ENCODE measurements around the gene IKZF1. TPM values are rescaled to one million over a fixed set of nuclear protein-coding genes. Genes with fewer than 3 reads are reported as not detected.

Gene IKZF1
- total and polyA plus RNA-seq, 2 of the 13 experiments (the other 11 are each of a cell fraction or from before 2014, with no cell fraction given), result not detected

GRCh38 chr7:50449881-50450589 lies 145.5 kb downstream of the IKZF1 start, which contains the start of gene FIGNL1 (continued):
- TF ChIP-seq STAT5B (CRISPR knock-in tag; IDR thresholded peaks at IDR 0.05), result 0 out of 2 replicates have a peak, but pooled peaks have one; percentile 32
- TF ChIP-seq CHCHD3 (CRISPR knock-in tag; IDR thresholded peaks at IDR 0.05), result no peak
- TF ChIP-seq BCL3 (CRISPR knock-in tag; IDR thresholded peaks at IDR 0.05), result peak; percentile 78; the same call in 1 of the 2 replicates
- TF ChIP-seq ZSCAN29 (CRISPR knock-in tag; conservative IDR thresholded peaks at IDR 0.05), result no peak
- TF ChIP-seq ZNF784 (CRISPR knock-in tag; IDR thresholded peaks at IDR 0.05; ENCODE audit: borderline replicate concordance), result peak; percentile 78; the same call in 1 of the 2 replicates
- 0 out of 2 replicates have a peak, but pooled peaks have one; percentile 41 for TF ChIP-seq MIER3 (CRISPR knock-in tag; IDR thresholded peaks at IDR 0.05; ENCODE audit: borderline replicate concordance)
- TF ChIP-seq PITX1 (CRISPR knock-in tag; IDR thresholded peaks at IDR 0.05), result peak; percentile 48; the same call in 1 of the 2 replicates
- peak; percentile 74 for TF ChIP-seq NR2C2 (CRISPR knock-in tag; IDR thresholded peaks at IDR 0.05; ENCODE audit: borderline replicate concordance)
- TF ChIP-seq ZFX (CRISPR knock-in tag; IDR thresholded peaks at IDR 0.05; ENCODE audit: low read depth), result peak; percentile 96
- TF ChIP-seq E2F1 (CRISPR knock-in tag; IDR thresholded peaks at IDR 0.05), result peak; percentile 97
- TF ChIP-seq ATF3 (CRISPR knock-in tag; IDR thresholded peaks at IDR 0.05), result peak; percentile 64
- TF ChIP-seq AHR (CRISPR knock-in tag; IDR thresholded peaks at IDR 0.05), result 0 out of 2 replicates have a peak, but pooled peaks have one; percentile 49
- peak; percentile 47; the same call in 1 of the 2 replicates for TF ChIP-seq DRAP1 (CRISPR knock-in tag; IDR thresholded peaks at IDR 0.05)
- no peak for TF ChIP-seq ZNF12 (CRISPR knock-in tag; IDR thresholded peaks at IDR 0.05)
- peak; percentile 96 for TF ChIP-seq HBP1 (CRISPR knock-in tag; IDR thresholded peaks at IDR 0.05; ENCODE audit: low read depth)
- TF ChIP-seq ZNF687 (CRISPR knock-in tag; IDR thresholded peaks at IDR 0.05), result peak; percentile 100
- TF ChIP-seq PTBP1 (IDR thresholded peaks at IDR 0.05; ENCODE audit: low read depth, low read length, poor library complexity, severe bottlenecking), result peak; percentile 76
- no peak for TF ChIP-seq ZNF660 (CRISPR knock-in tag; IDR thresholded peaks at IDR 0.05; ENCODE audit: borderline replicate concordance, low read depth)
- no peak; the same call in 1 of the 2 replicates for TF ChIP-seq ZNF556 (CRISPR knock-in tag; IDR thresholded peaks at IDR 0.05; ENCODE audit: borderline replicate concordance)
